Endothelial cell of umbilical vein (primary cell): ENCODE results near the gene FKBP2.

Experiments used
- EZH2 ChIP-seq: IDR thresholded peaks from 2 replicates; pipeline ENCODE4 v1.6.1; 2012; ENCODE audit warnings: borderline replicate concordance, low read depth, mild to moderate bottlenecking, moderate library complexity, low read length, inconsistent platforms; ENCODE audit not compliant: severe bottlenecking
- FOS ChIP-seq: IDR thresholded peaks from 2 replicates; pipeline ENCODE4 v1.6.1; 2011; ENCODE audit warnings: mild to moderate bottlenecking, low read length, moderate library complexity, borderline replicate concordance; ENCODE audit not compliant: insufficient read depth
- POLR2AphosphoS5 ChIP-seq: IDR thresholded peaks from 2 replicates; pipeline ENCODE4 v1.6.1; 2012; ENCODE audit warnings: low read depth, mild to moderate bottlenecking, control low read depth, low read length, moderate library complexity; ENCODE audit not compliant: insufficient read depth
- TF ChIP-seq, protein P1 (sequence below), 2 donors: IDR thresholded peaks; 1 replicate in 1 of 2; 2 replicates in 1 of 2; pipeline ENCODE4 v1.5.1; 2011; ENCODE audit warnings: low read length in 2 of 2, mild to moderate bottlenecking in 2 of 2, moderate library complexity in 2 of 2, control low read depth in 1 of 2, inconsistent platforms in 1 of 2, low read depth in 1 of 2; ENCODE audit not compliant: insufficient read depth in 1 of 2; ENCODE audit errors: extremely low read depth in 1 of 2

DNA sequence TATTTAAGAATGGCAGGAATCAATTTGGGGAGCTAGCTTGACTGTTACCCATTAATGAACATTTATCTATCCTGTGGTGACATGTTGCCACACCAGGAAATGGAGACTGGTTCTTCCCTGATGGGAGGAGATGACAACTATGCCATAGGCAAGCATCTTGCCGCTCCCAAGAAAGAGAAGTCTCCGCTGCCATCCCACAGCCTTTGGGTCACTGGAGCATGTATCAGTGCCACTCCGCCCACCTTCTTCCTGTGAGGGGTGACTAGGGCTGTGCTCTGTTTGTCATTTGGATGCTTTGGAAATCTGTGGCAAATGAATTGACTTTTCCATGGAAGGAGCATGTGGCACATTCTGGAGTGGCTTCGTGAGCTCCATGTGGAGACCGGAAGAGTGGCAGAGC is 48.5 kb upstream of the FKBP2 start:
- TF ChIP-seq, protein P1, sequence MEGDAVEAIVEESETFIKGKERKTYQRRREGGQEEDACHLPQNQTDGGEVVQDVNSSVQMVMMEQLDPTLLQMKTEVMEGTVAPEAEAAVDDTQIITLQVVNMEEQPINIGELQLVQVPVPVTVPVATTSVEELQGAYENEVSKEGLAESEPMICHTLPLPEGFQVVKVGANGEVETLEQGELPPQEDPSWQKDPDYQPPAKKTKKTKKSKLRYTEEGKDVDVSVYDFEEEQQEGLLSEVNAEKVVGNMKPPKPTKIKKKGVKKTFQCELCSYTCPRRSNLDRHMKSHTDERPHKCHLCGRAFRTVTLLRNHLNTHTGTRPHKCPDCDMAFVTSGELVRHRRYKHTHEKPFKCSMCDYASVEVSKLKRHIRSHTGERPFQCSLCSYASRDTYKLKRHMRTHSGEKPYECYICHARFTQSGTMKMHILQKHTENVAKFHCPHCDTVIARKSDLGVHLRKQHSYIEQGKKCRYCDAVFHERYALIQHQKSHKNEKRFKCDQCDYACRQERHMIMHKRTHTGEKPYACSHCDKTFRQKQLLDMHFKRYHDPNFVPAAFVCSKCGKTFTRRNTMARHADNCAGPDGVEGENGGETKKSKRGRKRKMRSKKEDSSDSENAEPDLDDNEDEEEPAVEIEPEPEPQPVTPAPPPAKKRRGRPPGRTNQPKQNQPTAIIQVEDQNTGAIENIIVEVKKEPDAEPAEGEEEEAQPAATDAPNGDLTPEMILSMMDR (IDR thresholded peaks at IDR 0.05; ENCODE audit: extremely low read depth in 1 of 2, insufficient read depth in 1 of 2, low read depth in 1 of 2, low read length in 2 of 2): no peak
- TF ChIP-seq EZH2 (no peak), POLR2AphosphoS5 (no peak), FOS (no peak)
